ENCODE results near the gene MMP12. TPM values are rescaled to one million over a fixed set of nuclear protein-coding genes. Genes with fewer than 3 reads are reported as not detected.
"Not testable (repeated sequence)": the region's sequence is repeated elsewhere in the genome, so short reads cannot be mapped to it uniquely, and the experiment has no call there.

Gene MMP12
- 0.07 TPM for polyA plus RNA-seq (2013, experiment 1 of 2; ENCODE audit: insufficient read length)
- polyA plus RNA-seq (2013, experiment 2 of 2; ENCODE audit: insufficient read length) = 0.10 TPM

DNA sequence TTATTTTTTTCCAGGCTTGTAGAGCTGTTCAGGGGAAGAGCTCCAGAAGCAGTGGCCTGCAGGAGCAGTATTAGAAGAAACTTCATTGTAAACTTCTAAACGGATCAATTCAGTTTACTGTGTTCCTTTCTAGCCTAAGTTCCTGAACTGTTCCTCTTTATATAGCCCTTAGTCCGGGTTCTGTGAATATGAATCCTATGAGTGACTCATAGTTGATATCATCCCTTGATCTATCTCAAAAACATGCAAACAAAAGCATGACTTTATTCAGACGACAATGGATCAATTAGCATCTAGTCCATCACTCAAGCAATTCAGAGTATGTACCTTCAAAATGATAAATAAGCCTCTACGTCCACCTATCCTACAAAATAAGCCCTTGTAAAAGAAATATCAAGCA, at the start of gene MMP12:
MMP12 (minus strand) TSS at position 131 of the 400 bp plus-strand sequence; CDS start at position 86, 45 bp downstream.
- no peak for DNase-seq

DNA sequence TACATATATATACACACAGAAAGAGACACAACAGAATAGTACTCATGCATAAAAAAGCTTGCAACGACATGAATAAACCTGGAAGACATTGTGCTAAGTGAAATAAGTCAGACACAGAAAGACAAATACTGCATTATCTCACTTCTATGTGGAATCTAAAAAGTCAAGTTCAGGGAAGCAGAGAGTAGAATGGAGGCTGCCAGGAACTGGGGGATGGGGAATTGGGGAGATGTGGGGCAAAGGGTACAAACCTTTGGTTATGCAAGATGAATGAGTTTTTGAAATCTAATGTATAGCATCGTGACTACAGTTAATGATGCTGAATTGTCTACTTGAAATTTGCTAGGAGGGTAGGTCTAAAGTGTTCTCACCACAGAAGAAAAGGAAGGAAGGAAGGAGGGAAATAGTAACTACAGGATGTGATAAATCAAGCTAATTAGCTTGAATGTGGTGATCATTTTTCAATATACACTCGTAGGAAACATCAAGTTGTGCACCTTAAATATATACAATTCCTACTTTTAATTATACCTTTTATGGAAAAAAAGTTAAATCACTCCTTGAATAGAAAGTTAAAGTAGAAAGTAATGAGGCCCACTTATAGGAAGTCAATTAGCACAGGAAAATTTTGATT, 46.9 kb upstream of the MMP12 start:
- DNase-seq = no peak

DNA sequence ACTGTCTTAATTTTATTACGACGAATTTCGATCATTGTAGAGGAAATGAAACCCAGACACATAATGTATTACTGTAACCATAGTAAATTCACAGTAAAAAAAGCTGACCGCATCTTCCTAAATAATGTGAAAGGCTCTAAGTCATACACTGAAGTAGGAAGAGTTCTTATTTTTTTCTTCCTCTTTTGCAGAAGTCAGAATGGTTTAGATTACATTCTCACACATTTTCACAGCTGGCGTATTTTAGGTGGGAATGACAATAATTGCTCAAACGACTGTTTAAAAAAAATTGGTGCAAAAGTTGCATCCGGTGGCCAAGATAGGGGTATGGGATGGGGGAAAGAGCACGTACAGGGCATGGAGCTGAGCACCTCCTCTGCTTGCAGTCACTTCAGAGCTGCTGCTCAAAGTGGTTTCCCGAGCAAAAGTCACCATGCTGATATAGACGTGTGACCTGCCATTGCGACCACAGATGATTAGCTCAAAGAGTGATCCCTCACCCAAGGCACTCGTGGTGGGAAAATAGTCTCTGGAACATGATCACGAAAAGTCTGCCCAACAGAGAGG, 45.4 kb upstream of the MMP12 start:
- no peak for DNase-seq

DNA sequence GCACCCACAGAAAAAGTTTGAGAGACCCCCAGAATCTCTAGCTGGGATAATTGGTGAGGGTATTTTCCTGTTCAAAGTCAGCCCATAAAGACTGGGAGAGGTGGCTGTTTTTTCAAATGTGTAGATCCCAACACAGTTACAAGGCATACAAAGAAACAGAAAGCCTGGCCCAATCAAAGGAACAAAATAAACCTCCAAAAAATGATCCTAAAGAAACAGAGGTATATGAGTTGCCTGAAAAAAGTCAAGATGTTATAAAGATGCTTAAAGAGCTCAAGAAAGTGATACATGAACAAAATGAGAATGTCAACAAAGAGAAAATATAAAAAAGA, 40.2 kb upstream of the MMP12 start:
- DNase-seq = no peak

DNA sequence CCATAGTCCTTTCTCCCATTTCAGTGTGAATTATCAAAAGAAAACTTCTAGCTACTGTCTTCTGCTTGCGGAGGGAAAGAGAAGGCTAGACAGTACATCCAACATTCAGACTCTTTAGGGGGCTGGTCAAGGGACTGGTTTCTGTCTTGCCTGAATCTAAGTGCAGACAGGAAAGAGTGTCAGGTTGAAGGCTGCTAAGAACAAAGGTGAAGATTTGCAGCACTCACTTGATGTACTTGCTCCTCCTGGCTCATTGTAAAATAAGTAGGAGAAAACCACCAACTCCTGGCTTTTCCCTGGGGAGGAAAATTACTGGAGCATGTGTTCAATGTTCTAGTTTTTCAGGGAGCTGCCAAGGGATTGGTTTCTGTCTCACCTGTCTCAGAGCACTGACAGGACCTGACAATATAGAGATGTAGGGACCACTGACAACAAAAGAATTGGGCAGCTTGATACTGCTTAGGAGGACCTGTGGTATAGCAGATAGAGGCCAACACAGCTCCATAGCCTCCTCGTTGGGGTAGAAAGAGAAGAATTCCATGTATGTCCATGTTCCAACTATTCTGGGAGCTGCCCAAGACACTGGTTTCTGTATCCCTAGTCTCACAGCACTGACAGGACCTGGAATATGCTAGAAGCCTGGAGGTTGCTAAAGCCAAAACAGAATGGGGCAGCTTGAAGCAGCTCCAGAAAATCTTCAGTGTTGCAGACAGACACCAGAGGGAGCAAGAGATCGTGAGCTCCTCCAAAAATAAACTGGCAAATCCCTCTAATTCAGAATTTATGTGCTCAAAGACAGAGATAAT, 39.7 kb upstream of the MMP12 start:
- DNase-seq = peak; percentile 68

DNA sequence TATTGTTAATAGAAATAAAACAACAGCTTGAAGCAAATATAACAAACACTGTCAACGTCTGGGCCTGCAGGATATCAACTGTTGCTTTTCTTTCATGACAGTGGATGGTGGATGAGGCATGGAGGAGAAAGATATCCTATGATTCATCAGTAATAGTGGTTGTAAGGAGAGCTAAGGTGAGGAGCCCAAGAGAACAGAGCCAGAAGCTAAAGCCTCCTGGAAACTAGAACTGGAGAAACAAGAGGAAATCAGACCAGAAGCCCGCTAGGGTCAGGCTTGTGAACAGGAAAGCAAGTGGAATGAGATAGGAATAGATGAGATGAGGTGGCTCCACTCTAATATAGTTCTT, 37.7 kb upstream of the MMP12 start:
- no peak for DNase-seq

DNA sequence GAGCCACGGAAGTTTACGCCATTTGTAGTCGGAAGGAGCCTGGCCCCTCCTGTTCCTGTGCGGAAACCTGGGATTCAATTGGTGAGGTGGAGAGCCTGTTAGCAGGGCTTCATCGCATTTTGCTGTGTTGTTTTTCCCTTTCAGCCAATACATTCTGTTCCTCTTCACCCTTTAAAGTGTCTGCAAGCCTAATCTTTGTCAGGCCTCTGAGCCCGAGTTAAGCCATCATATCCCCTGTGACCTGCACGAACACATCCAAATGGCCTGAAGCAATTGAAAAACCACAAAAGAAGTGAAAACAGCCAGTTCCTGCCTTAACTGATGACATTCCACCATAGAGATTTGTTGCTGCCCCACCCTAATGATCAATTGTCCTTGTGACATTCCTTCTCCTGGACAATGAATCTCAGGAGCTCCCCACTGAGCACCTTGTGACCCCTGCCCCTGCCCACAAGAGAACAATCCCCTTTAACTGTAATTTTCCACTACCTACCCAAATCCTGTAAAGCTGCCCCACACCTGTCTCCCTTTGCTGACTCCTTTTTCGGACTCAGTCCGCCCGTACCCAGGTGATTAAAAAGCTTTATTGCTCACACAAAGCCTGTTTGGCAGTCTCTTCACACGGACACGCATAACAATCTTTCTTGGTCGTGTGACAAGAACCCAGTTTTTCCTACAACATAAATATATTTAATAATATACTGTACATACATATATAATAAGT, 37.1 kb upstream of the MMP12 start:
- DNase-seq = no peak

DNA sequence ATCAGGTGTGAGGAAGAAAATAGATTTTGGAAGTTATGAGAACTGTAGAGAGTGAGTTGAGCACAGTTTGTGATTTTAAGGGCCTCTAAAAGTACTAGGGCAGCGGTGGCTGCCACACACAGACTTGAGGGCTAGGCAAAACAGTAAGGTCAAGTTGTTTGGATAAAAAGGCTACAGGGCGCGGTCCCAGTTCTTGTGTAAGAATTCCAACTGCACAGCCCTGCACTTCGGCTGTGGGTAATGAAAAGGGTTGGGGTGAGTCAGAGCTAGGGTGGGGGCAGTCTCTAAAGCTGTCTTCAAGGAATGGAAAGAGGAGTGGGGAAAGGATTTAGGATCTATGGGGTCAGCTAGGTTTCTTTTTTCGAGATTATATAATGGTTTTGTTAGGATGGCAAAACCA, 31.1 kb upstream of the MMP12 start:
- DNase-seq = peak; percentile 15

DNA sequence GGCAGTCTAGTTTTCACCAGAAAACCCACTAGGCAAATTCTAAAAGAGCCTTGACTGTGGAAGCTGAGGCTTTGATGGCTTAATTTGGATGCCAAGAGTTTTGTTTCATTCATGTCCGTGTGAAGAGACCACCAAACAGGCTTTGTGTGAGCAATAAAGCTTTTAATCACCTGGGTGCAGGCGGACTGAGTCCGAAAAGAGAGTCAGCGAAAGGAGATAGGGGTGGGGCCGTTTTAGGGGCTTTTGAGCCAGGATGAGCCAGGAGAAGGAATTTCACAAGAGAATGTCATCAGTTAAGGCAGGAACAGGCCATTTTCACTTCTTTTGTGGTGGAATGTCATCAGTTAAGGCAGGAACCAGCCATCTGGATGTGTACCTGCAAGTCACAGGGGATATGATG, 29.1 kb upstream of the MMP12 start:
- not testable (repeated sequence) for DNase-seq

DNA sequence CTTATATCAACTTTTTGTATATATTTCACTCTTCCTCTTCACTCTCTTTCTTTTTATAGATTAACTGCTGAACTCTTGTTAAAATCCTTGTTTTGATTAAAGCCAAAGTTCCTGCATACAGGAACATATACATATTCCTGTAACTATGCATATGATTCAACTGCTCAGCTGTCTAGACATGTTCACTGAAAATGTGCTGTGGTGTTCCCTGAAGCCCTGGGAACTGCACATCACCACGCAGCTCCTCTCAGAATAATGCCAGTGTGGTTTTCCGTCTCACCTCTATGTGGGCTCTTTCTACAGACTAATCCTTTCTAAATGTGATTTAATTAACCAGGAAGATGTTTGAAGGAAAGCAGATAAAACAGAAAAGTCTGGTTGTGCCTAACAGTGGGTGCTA, 25.6 kb upstream of the MMP12 start:
- peak; percentile 7 for DNase-seq

DNA sequence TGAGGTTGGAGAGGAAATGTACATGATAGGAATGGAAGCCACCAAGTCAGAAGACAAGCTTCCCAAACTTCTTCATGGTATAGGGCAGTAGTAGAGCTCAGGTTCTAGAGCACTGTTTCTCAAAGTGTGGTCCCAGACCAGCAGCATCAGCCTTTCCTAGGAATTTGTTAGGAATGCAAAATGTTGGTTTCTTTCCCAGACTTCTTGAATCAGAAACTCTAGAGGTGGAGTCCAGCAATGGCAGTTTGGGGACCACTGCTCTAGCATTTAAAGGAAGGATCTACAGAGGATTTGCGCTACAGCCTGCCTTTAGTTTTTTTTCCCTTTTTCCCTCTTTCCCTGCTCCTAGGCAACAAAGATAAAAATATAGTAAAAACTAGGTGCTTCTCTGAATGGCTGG, 17.0 kb upstream of the MMP12 start:
- DNase-seq = peak; percentile 52

DNA sequence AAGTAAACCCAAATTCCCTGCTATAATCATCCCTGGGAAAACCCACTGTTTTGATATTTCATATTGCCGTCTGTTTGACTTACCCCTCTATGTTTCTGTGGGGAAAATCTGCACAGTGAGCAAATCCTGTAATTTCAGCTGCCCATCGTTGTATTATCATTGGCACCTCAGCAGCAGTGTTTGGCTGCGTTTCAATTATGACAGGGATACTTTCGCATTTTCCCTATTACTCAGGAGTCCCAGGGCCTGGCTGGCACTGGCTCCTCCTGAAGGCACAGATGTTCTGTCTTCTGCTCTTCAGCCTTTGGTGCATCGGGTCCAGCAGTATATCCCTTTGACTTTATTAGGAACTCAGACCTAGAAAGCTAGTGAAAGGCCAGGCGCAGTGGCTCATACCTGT, 12.2 kb upstream of the MMP12 start:
- DNase-seq = peak; percentile 40

DNA sequence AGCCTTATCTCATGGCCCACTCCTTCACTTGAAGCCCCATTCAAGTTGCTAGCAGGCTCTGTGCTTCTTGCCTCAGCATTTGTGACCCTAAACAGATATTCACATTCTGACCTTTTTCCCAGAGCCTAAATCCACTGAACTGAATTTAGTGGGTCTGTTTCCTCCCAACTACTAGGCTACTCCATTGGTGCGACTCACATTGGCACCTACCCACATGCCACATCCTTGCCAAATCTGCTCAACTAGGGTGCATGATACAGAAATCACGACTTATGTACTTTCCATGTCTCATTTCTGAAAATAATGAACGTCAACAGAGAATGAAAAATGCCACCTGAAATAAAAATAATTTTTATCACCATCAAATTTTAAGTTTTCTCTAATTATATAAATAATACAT, 8.4 kb upstream of the MMP12 start:
- no peak for DNase-seq

DNA sequence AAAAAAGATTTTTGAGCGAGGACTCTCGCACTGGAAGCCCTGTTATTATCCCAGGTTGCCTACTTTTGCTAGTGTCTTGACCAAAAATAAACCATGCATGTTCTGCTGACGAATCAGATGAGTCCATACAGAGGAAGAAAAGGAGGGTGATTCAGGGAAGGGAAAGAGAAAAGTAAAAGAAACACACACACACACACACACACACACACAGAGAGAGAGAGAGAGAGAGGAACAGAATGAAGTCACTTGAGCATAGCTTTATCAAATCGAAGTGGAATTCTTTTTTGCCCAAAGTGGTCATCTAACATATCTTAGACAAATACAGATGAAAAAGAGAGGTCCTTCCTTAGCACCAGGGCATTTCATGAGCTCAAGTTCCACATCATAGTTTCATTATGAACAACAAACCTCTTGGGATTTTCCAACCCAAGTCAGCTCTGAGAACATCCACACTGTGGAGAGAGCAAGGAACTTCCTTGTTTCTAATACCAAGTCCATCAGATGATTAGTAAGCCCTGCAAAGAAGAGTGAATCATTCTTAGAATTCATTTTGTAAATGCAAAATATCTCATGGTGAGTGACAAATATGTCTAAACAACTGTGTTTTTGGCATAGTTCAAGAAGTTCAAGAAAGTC, 7.7 kb upstream of the MMP12 start:
- DNase-seq = peak; percentile 97

DNA sequence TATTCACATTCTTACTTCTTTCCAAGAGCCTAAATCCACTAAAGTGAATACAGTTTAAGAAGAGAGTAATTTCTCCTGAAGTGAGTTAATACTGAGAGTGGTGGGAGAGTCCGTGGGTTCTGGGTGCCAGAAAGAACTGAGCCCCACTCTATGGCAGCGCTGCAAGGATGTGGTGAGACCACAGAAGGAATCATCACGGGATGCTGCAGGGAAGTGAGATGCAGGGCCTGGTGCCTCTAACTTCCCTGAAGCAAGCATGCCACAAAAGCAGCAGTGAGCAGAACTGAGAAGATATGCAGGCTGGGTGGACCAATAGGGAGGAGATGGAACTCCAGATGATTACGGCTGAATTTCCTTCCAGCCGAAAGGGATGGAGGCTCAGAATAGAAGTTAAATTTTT, 5.0 kb upstream of the MMP12 start:
- DNase-seq = no peak

DNA sequence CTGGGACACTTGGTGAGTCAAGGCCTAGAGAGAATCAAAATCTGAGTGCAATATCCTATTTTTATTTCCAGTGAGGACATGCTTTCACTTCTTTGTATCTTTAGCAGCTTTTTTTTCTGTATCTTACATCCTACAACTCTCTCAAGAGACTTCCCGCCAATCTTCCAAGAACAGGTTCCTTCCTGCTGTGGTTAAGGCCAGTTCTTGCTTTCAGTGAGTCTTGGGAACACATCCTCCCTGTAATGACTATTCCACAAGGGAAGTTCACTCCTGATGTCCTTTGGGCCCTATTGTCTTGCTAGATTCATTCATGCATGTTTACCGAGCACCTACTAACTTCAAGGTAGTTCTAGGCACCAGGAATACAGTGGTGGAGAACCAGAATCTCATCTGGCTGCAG, 3.8 kb upstream of the MMP12 start:
- no peak for DNase-seq

DNA sequence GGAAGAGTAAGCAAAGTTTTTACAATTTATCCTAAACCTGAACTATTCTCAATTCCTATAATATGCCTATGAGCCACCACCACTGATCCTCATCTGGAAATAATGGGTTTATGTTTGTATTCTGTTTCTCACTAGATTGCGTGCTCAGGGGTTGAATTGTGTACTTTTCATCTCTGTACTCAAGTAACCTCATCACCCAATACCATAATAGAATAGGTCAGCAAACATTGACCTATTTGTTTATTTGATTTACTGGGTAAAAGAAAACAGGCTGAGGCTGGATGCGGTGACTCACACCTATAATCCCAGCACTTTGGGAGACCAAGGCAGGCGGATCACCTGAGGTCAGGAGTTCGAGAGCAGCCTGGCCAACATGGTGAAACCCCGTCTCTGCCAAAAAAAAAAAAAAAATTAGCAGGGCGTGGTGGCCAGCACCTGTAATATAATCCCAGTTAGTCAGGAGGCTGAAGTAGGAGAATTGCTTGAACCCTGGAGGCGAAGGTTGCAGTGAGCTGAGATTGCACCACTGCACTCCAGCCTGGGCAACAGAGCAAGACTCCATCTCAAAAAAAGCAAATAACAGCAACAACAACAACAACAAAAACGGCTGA, 5.3 kb downstream of the MMP12 start:
- not testable (repeated sequence) for DNase-seq

DNA sequence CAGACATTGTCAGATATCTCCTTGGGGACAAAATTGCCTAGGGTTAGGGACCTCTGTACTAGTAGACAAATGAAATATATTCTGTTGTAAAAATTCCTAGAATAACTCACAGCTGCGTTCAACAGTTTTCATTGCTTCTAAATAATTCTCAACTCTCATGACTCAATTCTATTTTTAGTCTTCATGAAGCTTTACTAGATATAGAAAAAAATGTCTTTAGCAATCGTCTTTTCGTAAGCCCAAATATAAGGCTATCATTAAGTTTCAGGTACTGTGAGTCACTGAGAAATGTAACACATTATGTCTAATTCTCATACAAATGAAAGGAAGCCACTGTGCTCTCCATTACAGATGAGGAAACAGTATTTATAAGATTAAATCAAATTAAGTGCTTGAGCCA, 6.4 kb downstream of the MMP12 start:
- DNase-seq = peak; percentile 63

DNA sequence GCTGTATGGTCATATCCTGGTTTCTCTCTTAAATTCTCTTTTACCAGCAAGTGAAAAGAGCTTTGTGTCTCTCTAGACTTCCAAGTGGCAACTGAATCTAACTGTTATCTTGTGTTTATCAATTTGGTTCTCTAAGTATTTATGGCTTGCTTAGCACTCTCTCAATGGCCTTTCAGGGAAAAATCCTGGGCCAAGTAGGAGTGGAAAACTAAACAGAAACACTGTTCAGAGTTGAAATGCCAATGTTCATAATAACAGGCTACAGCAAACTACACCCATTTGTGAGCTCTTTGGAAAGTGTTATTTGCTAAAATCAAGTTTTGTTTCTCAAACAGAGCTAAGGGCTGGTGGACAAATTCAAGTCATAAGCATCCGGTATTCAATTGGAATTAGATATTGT, 10.1 kb downstream of the MMP12 start:
- no peak for DNase-seq

DNA sequence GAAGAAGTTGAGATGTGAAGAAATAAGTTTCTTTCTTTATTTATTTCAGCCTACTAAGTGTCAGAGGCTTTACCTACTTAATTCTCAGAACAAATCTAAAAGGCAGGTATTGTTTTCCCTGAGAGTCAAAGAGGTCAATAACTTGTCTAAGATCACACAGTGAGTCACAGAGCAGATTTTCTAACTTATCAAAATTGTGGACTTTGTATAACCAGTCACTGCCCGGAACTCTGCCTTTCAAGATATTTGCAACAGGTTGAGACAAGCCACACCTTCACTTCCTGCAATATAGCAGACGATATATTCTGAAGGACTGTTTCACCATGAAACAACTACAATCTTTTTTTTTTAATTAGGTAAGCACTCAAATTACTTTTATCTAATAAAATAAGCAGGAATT, 20.8 kb downstream of the MMP12 start:
- no peak for DNase-seq

DNA sequence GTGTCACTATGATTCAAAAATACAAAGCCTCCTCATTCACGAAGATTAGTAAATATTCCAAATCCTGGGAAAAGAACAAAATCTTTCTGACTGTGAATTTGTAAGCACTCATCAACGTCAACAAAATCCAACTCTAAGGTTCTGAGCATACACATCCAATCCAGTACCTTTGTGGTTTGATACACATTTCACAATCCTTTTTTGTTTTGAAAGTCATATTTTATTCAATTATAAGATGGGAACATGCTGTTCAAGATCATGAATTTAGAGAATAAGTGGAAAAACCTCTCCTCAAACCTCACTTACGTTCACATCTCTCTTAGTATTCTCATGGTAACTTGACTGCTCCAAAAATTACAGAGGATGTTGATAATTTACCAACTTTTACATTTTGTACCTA, 21.7 kb downstream of the MMP12 start:
- DNase-seq = no peak

DNA sequence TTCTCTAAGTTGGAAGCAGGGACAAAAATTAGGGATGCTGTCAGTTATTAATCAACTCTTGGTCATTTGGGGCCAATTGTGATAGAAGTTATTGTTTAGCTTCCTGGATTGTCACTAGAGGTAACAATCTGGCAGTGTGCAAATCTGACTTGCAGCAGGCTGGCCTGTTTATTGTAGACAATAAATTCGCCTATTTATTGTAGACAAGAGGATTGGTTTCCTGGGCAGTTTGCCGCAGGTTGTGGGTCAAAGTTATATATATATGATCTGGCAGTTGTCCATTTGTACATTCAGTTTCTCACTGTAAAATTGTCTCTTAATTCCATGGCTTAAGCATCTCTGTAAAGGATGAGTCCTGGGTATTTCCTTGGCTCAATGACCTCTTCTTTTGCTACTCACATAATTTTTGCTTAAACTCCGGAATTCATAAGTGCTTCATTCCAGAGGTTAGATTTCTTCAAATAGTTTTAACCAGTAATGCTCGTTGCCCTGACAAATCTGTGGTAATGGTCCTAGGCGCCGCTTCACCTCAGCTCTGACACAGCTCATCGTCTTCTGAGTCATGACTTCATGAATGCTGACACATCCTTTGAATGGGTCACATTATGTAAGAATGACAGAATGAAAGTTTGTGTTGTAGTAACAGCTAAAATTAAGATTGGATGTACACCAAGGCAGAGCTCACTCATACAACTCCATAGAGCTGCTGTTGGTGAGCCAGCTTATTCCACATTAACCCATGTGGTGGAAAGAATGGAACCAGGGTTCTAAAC, 23.6 kb downstream of the MMP12 start:
- peak; percentile 90 for DNase-seq
